8988T (cell line): ENCODE data around the gene BLM.

Experiments
- DNase-seq: peaks from one replicate; pipeline ENCODE4 v3.0.0; 2011

The BLM gene

DNA sequence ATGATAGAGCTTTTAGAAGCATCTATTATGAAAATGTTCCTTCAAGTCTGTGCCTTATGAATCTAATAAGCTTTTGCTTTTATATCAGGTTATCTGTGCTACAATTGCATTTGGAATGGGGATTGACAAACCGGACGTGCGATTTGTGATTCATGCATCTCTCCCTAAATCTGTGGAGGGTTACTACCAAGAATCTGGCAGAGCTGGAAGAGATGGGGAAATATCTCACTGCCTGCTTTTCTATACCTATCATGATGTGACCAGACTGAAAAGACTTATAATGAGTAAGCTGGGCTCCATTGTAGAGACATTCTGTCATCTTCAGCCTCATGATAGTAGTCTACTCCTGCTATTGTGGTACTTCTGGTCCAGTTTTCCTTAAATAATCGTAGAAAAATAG is 73.4 kb downstream of the BLM start:
- DNase-seq, result no peak

GRCh38 chr15:90794538-90794937 is 77.4 kb downstream of the BLM start:
- no peak for DNase-seq

- no peak for DNase-seq
Observed at GRCh38 chr15:90799639-90800170, 82.6 kb downstream of the BLM start.

GRCh38 chr15:90801803-90802202 is 84.7 kb downstream of the BLM start:
- no peak for DNase-seq

GRCh38 chr15:90807074-90807785 is 90.1 kb downstream of the BLM start:
- no peak for DNase-seq

- DNase-seq, result no peak
Observed at GRCh38 chr15:90807786-90808086, 90.6 kb downstream of the BLM start.

DNA sequence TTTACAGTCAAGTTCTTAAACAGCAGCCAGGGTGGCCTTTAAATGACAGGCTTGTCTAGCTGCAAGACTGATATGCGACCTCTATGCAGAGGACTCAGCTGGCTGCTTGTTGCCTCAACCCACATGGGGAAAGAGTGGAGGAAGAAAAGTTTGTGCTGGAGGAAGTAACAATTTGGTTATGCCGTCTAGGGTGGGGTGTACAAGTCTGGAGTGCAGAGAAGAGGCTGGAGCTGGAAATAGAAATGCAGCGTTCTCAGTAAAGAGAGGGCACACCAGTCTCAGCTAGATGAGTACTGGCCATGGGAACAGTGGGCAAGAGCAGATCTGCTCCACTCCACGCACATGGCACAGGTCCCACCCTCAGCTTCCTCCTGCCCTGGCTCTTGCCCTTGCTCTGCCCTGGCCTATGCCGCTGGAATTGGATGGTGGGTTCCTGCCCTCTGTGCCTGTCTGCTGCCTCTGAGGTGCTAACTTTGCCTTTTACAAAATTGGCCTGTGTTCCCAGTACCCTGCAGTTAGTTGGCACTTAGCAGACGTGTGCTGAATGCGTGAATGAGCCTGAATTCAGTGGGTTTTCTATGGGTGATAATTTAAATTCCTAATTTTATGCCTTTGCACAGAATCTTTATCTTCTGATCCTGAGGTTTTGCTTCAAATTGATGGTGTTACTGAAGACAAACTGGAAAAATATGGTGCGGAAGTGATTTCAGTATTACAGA is 91.5 kb downstream of the BLM start:
- DNase-seq, result no peak

DNA sequence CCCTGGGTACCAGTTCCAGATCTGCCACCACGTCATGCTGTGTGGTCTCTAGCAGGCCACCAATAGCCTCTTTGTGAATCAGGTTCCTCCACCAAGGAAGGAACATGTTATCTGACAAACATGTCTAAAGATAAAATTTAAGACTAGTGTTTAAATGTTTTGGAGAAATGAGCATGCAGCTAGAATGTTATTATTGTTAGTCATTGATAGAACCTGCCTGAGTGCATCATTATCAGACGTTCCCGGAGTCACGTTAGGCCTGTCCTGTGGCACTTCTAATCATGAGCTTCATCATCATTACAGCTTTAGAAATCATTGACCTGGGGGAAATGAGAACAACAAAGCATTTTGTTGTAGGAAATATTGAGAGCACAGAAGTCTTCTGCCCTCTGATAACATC is 92.4 kb downstream of the BLM start:
- DNase-seq, result no peak

DNA sequence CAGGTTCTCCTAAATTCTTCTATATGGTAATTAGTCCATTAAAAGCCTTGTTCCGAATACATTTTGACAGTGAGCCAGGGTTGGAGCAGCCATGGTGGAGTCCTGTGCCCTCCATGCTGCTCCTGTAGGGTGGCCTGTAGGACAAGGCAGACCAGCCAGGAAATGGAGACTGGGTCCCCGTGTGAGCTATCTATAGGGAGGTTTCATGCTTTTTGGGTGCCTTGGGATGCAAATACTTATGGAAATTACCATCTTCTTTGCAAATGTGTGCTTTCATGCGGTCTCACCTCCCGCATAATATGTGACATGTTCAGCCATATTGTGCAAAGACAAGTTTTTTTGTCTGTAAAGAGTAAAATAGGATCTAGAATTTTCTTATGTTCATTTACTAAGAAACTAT is 93.2 kb downstream of the BLM start:
- DNase-seq, result no peak

DNA sequence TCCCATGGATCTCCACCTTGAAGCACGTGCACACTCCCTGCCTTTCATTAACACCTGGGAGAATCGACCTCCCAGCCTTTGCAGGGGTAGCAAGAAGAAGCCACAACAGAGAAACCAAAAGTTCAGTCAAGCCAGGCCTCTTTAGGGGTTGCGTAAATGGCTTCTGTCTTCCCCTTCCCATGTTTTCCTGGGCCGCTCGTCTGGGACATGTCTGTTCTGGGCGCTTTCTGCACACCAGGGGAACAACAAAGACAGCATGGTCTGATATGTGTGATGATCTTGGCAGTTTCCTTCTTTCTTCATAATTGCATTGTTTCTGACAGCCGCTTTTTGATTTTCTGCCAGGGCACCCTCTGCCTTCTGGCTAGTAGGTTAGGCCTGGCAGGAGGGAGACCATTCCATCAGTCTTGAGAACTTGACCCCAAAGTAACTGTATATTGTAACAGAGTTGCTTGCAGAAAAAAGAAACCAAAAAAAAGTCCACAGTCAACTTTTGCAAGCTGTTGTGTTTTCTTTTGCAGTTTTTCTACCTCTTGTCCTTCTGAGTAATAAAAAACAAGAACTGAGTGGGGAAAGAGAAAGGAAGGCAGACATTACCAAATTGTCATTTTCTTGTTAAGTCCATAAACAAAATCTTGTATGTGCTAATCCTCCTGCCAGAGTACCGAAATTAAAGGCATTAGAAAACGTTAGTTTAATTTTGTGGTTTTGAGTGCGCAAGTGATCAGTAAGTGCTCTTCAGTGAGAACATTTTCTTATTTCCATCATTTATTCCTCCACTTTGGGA is 95.2 kb downstream of the BLM start:
- DNase-seq, result no peak

DNA sequence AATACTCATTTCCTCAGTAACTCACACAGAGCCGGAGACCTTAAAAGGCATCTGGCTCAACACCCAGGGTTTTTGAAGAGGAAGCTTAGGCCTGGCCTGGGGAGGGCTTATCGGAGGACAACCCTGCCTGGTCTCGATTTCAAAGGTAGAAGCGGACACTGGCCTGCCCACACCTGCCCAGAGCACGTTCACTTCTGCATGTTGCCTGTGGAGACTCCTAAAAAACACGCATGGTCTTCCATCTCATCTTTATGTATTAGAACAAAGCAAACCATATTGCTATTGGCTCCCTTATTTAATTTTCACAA is 95.8 kb downstream of the BLM start:
- no peak for DNase-seq

- no peak for DNase-seq
Observed at GRCh38 chr15:90813796-90814190, 96.6 kb downstream of the BLM start.

DNA sequence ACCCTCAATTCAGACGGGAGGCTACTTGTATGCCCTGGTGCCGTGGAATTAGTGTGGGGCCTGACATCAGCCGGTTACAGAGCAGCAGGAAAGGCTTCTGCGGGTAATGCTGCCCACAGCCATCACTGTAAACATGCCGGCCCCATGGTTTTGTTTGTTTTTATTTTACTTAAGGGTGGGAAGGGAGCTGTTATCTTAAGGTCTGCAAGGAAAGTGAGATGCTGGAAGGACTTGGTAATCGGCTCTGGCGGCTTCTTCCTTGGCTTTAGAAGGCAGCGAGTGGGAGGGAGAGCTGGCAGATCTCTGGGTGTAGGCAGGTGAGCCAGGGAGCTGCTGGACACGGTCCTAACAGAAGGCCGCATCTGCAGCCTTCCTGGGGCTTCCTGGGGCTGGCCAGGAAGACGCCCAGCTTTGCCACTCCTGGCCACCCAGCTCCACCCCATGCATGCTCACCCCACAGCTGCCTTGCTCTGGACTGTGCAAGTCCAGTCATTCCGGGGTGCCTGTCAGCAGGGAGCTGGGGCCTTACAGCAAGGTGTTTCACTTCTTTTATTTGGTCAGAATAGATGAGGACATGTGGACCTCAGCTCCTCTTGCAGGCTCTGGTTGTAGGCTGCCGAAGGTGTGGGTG is 97.2 kb downstream of the BLM start:
- no peak for DNase-seq

DNA sequence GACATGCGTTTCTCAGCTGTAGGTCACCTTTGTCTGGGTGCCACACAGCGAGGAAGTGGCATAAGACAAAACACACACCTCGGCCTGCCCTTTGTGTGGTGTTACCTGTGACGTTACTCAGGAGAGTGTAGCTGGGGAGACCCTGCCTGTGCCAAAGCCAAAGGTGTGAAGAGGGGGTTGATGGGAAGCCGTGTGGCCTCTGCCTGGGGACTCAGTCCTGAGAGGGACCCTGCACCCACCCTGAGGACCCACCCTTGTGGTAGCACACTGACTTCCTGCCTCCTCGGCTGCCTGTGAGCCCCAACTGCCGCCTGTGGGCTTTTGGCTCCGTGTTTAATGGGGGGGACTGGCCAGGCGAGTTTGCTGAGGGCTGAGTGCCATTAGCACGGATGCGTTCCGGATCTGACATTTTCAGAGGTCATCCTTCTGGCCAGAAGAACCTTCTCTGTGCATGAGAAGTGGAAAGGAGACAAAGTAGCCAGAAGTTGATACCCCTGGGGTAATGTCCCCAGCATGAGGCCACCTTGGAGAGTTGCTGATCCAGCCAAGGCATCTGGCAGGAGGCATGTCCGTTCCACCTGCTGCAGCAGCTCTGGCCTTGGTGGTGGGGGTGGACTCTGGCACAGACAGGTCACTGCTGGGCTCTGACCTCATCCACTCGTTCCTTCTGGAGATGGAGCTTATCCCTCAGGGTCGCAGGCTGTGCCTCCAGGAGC is 99.4 kb downstream of the BLM start:
- no peak for DNase-seq

DNA sequence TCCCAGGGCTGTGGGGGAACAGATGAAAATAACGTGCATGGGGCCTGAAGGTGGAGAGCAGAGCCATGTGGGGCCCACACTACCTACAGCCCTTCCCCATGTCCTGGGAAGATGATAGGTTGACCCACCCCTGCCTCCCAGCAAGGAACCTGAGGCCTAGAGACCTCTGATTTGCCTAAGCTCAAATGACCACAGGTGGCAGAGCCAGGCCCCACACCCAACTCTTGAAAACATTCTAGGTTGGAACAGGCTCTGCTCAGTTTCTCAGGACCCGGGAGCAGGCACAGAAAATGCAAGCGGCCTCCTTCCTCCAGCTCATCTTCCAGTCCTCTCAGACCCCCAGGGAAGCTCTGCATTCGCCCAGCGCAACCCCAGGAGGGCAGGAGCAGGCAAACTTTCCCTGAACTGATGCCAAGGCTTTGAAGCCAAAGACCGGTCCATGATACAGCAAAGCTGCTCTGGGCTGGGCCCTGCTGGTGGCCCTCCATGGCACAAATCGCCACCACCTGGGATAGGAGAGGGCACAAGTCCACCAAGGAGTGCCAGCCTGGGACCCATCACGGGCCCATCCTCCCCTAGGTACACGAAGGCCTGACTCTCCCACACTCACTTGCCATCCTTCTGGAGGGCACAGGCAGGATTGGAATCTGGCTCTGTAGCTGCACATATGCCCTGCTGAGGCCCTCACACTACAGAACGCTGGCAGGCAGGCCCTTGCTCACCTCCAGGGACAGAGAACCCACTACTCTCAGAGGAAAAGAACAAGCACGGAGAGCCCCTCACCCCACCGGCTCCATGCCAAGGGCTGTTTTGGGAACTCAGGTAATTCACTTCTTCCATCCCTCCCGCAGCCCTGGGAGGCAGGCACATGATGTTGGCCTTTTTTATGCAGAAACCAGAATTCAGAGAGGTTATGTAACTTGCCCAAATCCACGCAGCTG is 100.2 kb downstream of the BLM start:
- DNase-seq, result no peak

DNA sequence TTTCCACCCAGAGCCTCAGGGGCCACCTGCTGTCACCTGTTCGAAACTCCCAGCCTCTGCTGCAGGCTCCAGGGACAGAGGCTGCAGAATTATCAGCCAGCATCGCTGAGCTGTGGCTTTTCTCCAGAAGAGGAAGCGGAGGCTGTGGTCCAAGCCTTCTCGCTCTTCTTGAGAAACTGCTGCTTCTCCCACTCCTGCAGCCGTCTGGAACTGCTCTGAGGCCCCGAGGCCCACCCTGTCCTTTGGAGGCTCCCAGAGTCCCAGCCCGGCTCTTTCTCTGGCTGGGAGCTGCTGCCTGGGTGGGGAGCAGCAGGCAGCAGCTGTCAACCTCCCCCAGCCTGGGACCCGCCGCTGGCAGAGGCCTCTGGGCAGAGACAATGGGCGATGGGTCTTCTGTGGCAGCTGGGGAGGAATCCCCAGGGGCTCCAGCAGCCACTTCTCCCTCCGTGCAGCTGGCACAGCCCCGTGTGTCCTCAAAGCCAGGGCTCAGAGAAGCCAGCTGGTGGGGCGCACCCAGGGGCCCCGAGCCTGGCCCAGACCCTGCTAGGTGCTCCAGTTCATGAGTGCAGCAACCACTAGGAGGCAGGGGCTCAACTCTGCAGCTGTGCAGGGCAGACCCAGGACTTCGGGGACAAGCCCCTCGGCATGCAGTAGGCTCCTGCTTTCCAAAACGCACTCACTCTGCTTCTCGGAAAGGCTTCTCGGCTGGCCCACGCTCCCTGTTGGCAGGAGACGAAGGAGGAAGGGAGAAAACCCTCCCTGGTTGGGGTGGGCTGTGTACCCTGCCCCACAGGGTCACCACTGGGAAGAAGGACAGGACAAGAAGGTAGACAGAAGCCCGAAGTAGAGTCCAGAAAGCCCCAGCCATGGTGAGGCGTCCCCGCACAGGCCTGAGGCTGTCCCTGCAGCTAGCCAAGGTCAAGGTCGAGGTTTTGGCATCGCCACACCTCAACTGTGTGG is 101.4 kb downstream of the BLM start:
- no peak for DNase-seq

DNA sequence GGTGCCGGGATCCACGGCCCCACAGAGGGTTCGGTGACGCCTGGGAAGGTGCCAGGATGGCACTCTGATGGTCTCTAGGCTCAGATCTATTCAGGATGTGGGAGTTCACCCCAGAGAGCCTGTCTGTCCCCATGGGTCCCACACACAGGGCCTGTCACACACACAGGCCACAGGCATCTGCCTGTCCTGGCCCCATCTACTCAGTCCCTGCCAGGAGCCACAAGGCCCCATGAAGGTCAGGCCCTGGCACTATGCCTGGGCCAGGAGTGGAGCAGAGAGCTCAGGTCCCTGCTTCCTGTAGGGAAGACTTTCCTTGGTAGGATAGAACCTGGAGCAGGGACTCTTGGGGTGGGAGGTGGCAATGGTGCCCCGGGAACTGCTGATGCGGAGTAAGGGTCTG is 102.2 kb downstream of the BLM start:
- DNase-seq, result no peak

DNA sequence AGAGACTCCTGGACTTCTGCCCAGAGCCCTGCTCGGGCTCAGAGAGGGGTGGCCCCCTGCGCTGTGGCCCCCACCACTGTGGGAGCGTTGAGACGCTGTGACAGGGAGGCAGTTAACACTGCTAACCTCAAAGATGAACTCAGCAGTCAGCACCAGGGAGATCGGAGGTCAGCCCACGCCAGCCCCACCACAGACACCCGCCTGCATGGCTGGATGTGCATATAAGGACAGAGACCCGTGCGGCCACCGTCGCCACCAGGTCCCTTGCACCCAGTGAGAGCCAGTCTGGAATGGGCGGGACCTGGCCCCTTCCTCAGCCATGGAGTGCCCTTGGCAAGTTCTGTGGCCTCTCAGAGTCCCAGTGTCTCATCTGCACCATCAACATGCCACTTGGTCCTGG is 102.7 kb downstream of the BLM start:
- no peak for DNase-seq

DNA sequence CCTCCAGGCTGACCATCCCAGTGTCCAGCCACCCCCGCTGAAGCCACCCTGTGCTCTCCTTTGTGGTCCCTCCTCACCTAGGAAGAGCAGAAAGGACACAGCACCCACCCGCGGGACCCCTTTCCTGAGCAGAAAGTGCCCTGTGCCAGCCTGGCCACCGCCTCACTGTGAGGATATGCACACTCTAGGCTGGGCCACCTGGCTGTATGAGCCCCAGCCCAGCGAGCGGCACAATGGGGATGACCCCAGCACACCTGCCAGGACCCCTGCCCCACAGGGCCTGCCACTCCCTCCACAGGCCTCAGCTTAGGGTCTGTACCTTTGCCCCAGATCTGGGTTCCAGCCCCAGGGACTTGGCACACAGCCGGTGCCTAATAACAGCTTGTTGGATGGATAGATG is 103.3 kb downstream of the BLM start:
- no peak for DNase-seq

DNA sequence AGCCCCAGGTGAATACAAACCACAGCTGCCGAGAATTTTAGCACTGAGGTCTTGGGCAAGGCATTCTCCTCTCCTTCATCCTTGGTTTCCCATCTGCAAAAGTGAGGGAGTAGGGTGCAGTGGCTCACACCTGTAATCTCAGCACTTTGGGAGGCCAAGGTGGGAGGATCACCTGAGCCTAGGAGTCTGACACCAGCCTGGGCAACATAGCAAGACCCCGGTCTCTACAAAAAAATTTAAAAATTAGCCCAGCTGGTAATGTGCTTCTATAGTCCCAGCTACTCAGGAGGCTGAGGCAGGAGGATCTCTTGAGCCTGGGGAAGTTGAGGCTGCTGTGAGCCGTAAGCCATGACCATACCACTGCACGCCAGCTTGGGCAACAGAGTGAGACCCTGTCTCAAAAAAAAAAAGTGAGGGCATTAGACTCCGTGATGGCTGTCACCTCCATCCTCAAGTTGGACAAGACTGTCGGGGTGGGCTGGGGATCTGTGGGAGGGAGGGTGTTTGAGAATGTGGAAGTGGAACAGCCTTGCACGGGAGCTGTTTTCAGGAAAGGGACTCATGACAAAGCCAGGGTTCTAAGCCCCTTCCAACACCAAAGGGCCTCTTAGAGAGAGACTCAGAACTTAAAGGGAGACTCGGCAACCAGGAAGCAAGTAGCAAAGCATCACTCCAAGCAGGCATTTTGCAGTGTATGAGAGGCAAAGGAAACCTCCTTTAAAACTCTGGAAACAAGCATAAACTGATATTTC is 105.2 kb downstream of the BLM start:
- no peak for DNase-seq
